Medulla oblongata (tissue), 1 donor: ENCODE results near the gene ELOVL2.
A peak's percentile ranks its signal among the peaks of the same experiment; 100 is the strongest.
"Not testable (repeated sequence)": the region's sequence is repeated elsewhere in the genome, so short reads cannot be mapped to it uniquely, and the experiment has no call there.

Experiments
- DNase-seq: peaks from one replicate; pipeline ENCODE4 v3.0.0-alpha.2; 2015; ENCODE audit errors: extremely low spot score

The ELOVL2 gene

GRCh38 chr6:11043961-11044711, at the start of gene ELOVL2:
TSS of gene ELOVL2 (minus strand) at chr6:11044305. CDS start at chr6:11044230, 75 bp downstream.
- no peak for DNase-seq

GRCh38 chr6:11093376-11093625, 49.2 kb upstream of the ELOVL2 start:
- DNase-seq, result no peak

- DNase-seq, result peak; percentile 60
Measured at GRCh38 chr6:11092668-11093375, 48.7 kb upstream of the ELOVL2 start.

GRCh38 chr6:11091141-11091540, 47.0 kb upstream of the ELOVL2 start:
- not testable (repeated sequence) for DNase-seq

- DNase-seq, result no peak
Measured at GRCh38 chr6:11089695-11090094, 45.6 kb upstream of the ELOVL2 start.

GRCh38 chr6:11087141-11087812, 43.2 kb upstream of the ELOVL2 start:
- not testable (repeated sequence) for DNase-seq

- DNase-seq, result no peak
Measured at GRCh38 chr6:11085758-11086435, 41.8 kb upstream of the ELOVL2 start.

GRCh38 chr6:11083956-11084355, 39.9 kb upstream of the ELOVL2 start:
- no peak for DNase-seq

GRCh38 chr6:11083491-11083890, 39.4 kb upstream of the ELOVL2 start:
- no peak for DNase-seq

- DNase-seq, result no peak
Measured at GRCh38 chr6:11080296-11080695, 36.2 kb upstream of the ELOVL2 start.

- DNase-seq, result no peak
Measured at GRCh38 chr6:11078266-11078665, 34.2 kb upstream of the ELOVL2 start.

- DNase-seq, result no peak
Measured at GRCh38 chr6:11076540-11076939, 32.4 kb upstream of the ELOVL2 start.

GRCh38 chr6:11072101-11072500, 28.0 kb upstream of the ELOVL2 start:
- no peak for DNase-seq

- no peak for DNase-seq
Measured at GRCh38 chr6:11069760-11070159, 25.7 kb upstream of the ELOVL2 start.

GRCh38 chr6:11067348-11067747, 23.2 kb upstream of the ELOVL2 start:
- no peak for DNase-seq

GRCh38 chr6:11066505-11067347, 22.6 kb upstream of the ELOVL2 start:
- no peak for DNase-seq

- no peak for DNase-seq
Measured at GRCh38 chr6:11065436-11066202, 21.5 kb upstream of the ELOVL2 start.

- DNase-seq, result peak; percentile 82
Measured at GRCh38 chr6:11064836-11065235, 20.7 kb upstream of the ELOVL2 start.

- peak; percentile 51 for DNase-seq
Measured at GRCh38 chr6:11062715-11063114, 18.6 kb upstream of the ELOVL2 start.

GRCh38 chr6:11062083-11062482, 18.0 kb upstream of the ELOVL2 start:
- no peak for DNase-seq

GRCh38 chr6:11058406-11058805, 14.3 kb upstream of the ELOVL2 start:
- DNase-seq, result no peak
